H1 (cell line): ENCODE data around the gene SPI1. TPM values are rescaled to one million over a fixed set of nuclear protein-coding genes. Genes with fewer than 3 reads are reported as not detected.

Experiments
- CTCF ChIA-PET: fragments of 300-600 bp; sonication (Branson Sonifier 250); formaldehyde crosslinking; loops from one replicate; lab custom pipeline; 2021; ENCODE audit not compliant: partially characterized antibody; lab: Charles Lee
- POLR2A ChIA-PET: fragments of 300-600 bp; sonication (Branson Sonifier 250); formaldehyde crosslinking; loops from one replicate; lab custom pipeline; 2021; ENCODE audit warnings: inconsistent platforms; ENCODE audit not compliant: partially characterized antibody; lab: Charles Lee
- DNase-seq, 2 experiments: peaks; one replicate each; pipeline versions ENCODE4 v3.0.0 to v3.0.0-alpha.2; 2010 to 2022; ENCODE audit warnings: low spot score in 2 of 2, low read depth in 1 of 2, mixed read lengths in 1 of 2
- FAIRE-seq: peaks from 2 replicates; lab custom pipeline; 2011; peaks lifted over from hg19 to GRCh38; lab: Jason Lieb, UNC
- H2AFZ ChIP-seq: 2 replicates; pipeline ENCODE4 v1.8.1; 2012; ENCODE audit warnings: low read length, inconsistent platforms
- H2AK5ac ChIP-seq: 2 replicates; pipeline ENCODE4 v1.6.1; 2013; ENCODE audit warnings: low read depth, low read length
- H2BK120ac ChIP-seq: replicated peaks from 2 replicates; pipeline ENCODE3; 2013; ENCODE audit warnings: low read depth, low read length, inconsistent platforms
- H2BK12ac ChIP-seq: 2 replicates; pipeline ENCODE4 v1.6.1; 2013; ENCODE audit warnings: low read depth, low read length
- H2BK15ac ChIP-seq: 2 replicates; pipeline ENCODE4 v1.6.1; 2013; ENCODE audit warnings: low read length
- H2BK20ac ChIP-seq: 2 replicates; pipeline ENCODE4 v1.6.1; 2013; ENCODE audit warnings: low read length
- H2BK5ac ChIP-seq: 2 replicates; pipeline ENCODE4 v1.6.1; 2013; ENCODE audit warnings: low read depth, low read length
- H3K14ac ChIP-seq: 2 replicates; pipeline ENCODE4 v1.6.1; 2013; ENCODE audit warnings: inconsistent platforms; ENCODE audit not compliant: insufficient read length
- H3K18ac ChIP-seq: 2 replicates; pipeline ENCODE4 v1.6.1; 2013; ENCODE audit warnings: low read length; ENCODE audit errors: extremely low read depth
- H3K23ac ChIP-seq: 2 replicates; pipeline ENCODE4 v1.6.1; 2013; ENCODE audit warnings: inconsistent platforms; ENCODE audit not compliant: insufficient read length
- H3K23me2 ChIP-seq: 2 replicates; pipeline ENCODE4 v1.6.1; 2013; ENCODE audit warnings: low read depth, low read length
- H3K27ac ChIP-seq: 2 replicates; pipeline ENCODE4 v1.6.1; 2011; ENCODE audit warnings: low read depth, low read length, inconsistent platforms
- H3K27me3 ChIP-seq, 4 experiments: replicated peaks in 1 of 4; 1 replicate in 1 of 4; 2 replicates in 3 of 4; pipeline versions ENCODE4 v1.6.1 to v1.8.1; 2011 to 2013; ENCODE audit warnings: low read length in 3 of 4, mild to moderate bottlenecking in 3 of 4, inconsistent platforms in 2 of 4, mixed read lengths in 2 of 4, moderate library complexity in 1 of 4; ENCODE audit not compliant: control insufficient read depth in 3 of 4, insufficient read depth in 3 of 4; ENCODE audit errors: extremely low read depth in 1 of 4
- H3K36me3 ChIP-seq, 4 experiments: 2 replicates each; pipeline versions ENCODE4 v1.6.1 to v1.8.1; 2011 to 2013; ENCODE audit warnings: mild to moderate bottlenecking in 4 of 4, low read length in 3 of 4, moderate library complexity in 2 of 4, control low read depth in 1 of 4, inconsistent platforms in 1 of 4; ENCODE audit not compliant: insufficient read depth in 4 of 4, control insufficient read depth in 2 of 4
- H3K4ac ChIP-seq: replicated peaks from 2 replicates; pipeline ENCODE3; 2013; ENCODE audit warnings: low read length, low read depth, mixed read lengths, inconsistent platforms; ENCODE audit not compliant: insufficient read length
- H3K4me1 ChIP-seq, 4 experiments: replicated peaks in 1 of 4; 1 replicate in 1 of 4; 2 replicates in 3 of 4; pipeline versions ENCODE4 v1.6.1 to v1.8.1; 2011 to 2013; ENCODE audit warnings: low read length in 3 of 4, inconsistent platforms in 2 of 4, mixed read lengths in 1 of 4; ENCODE audit not compliant: insufficient read depth in 4 of 4, control insufficient read depth in 3 of 4
- H3K4me2 ChIP-seq, 2 experiments: 2 replicates each; pipeline versions ENCODE4 v1.6.1 to v1.8.1; 2011 to 2013; ENCODE audit warnings: low read depth in 2 of 2, low read length in 2 of 2, control low read depth in 1 of 2, inconsistent platforms in 1 of 2, mild to moderate bottlenecking in 1 of 2; ENCODE audit not compliant: insufficient read depth in 1 of 2
- H3K4me3 ChIP-seq, 4 experiments: fragments of 200-600, 300-600 bp in 1 of 4; sonication (generic), shearing (Covaris generic), sonication (Bioruptor Twin) in 1 of 4; 2 replicates each; pipeline versions ENCODE4 v1.5.1 to v1.8.1; 2011 to 2016; ENCODE audit warnings: low read length in 4 of 4, low read depth in 3 of 4, control low read depth in 2 of 4, inconsistent platforms in 2 of 4, mild to moderate bottlenecking in 2 of 4, mixed read lengths in 1 of 4, moderate library complexity in 1 of 4; ENCODE audit not compliant: insufficient read depth in 2 of 4; ENCODE audit errors: extremely low read depth in 1 of 4
- H3K56ac ChIP-seq: replicated peaks from 2 replicates; pipeline ENCODE3; 2013; ENCODE audit warnings: low read depth, mild to moderate bottlenecking, mixed read lengths, low read length, inconsistent platforms; ENCODE audit not compliant: insufficient read length
- H3K79me1 ChIP-seq: 2 replicates; pipeline ENCODE4 v1.6.1; 2013; ENCODE audit warnings: low read depth, low read length, control low read depth
- H3K79me2 ChIP-seq, 2 experiments: 2 replicates each; pipeline versions ENCODE4 v1.6.1 to v1.8.1; 2012 to 2013; ENCODE audit warnings: low read length in 2 of 2, mild to moderate bottlenecking in 2 of 2, inconsistent platforms in 1 of 2; ENCODE audit not compliant: insufficient read depth in 2 of 2, control insufficient read depth in 1 of 2
- H3K9ac ChIP-seq, 4 experiments: replicated peaks in 1 of 4; 1 replicate in 1 of 4; 2 replicates in 3 of 4; pipeline versions ENCODE4 v1.6.1 to v1.8.1; 2011 to 2013; ENCODE audit warnings: low read depth in 3 of 4, low read length in 3 of 4, control low read depth in 2 of 4, mild to moderate bottlenecking in 2 of 4, moderate library complexity in 2 of 4, inconsistent platforms in 1 of 4; ENCODE audit errors: extremely low read depth in 1 of 4
- H3K9me3 ChIP-seq, 2 experiments: 2 replicates each; pipeline versions ENCODE4 v1.6.1 to v1.8.1; 2012 to 2013; ENCODE audit warnings: mild to moderate bottlenecking in 2 of 2, moderate library complexity in 2 of 2, control low read depth in 1 of 2, inconsistent platforms in 1 of 2, low read depth in 1 of 2, low read length in 1 of 2, mixed read lengths in 1 of 2; ENCODE audit not compliant: insufficient read depth in 2 of 2
- H4K20me1 ChIP-seq, 2 experiments: replicated peaks in 1 of 2; 2 replicates each; pipeline versions ENCODE3 to v1.8.1; 2011 to 2013; ENCODE audit warnings: inconsistent platforms in 2 of 2, low read length in 2 of 2, mild to moderate bottlenecking in 1 of 2; ENCODE audit not compliant: insufficient read depth in 2 of 2, control insufficient read depth in 1 of 2
- H4K5ac ChIP-seq: 2 replicates; pipeline ENCODE4 v1.6.1; 2013; ENCODE audit warnings: low read length, low read depth, mixed read lengths, inconsistent platforms; ENCODE audit not compliant: insufficient read length
- H4K8ac ChIP-seq: 2 replicates; pipeline ENCODE4 v1.8.0; 2013; ENCODE audit warnings: mild to moderate bottlenecking, moderate library complexity, low read length, inconsistent platforms; ENCODE audit not compliant: insufficient read depth; ENCODE audit errors: extremely low read depth
- H4K91ac ChIP-seq: replicated peaks from 2 replicates; pipeline ENCODE3; 2013; ENCODE audit warnings: low read length, mixed read lengths, inconsistent platforms; ENCODE audit not compliant: insufficient read length
- CBX8 ChIP-seq: fragments of 300-800, 300-1000 bp; sonication (generic); IDR thresholded peaks from 2 replicates; pipeline ENCODE4 v1.7.1; 2016; ENCODE audit warnings: low read depth, low read length, borderline replicate concordance
- CHD1 ChIP-seq: IDR thresholded peaks from 2 replicates; pipeline ENCODE4 v1.6.1; 2012; ENCODE audit warnings: low read depth, low read length, improper control_type of control experiment
- CHD2 ChIP-seq: IDR thresholded peaks from 2 replicates; pipeline ENCODE4 v1.6.1; 2012; ENCODE audit warnings: low read length, improper control_type of control experiment
- EGR1 ChIP-seq: IDR thresholded peaks from 2 replicates; pipeline ENCODE4 v1.6.1; 2011; ENCODE audit warnings: low read depth, low read length, borderline replicate concordance
- NANOG ChIP-seq: IDR thresholded peaks from 2 replicates; pipeline ENCODE4 v1.6.1; 2011; ENCODE audit warnings: low read length, low read depth, mild to moderate bottlenecking, inconsistent platforms; ENCODE audit not compliant: insufficient read depth, poor library complexity, severe bottlenecking
- RFX5 ChIP-seq: IDR thresholded peaks from 2 replicates; pipeline ENCODE4 v1.6.1; 2011; ENCODE audit warnings: low read depth, low read length, improper control_type of control experiment, borderline replicate concordance
- SP4 ChIP-seq: IDR thresholded peaks from 2 replicates; pipeline ENCODE4 v1.6.1; 2012; ENCODE audit warnings: low read length, inconsistent platforms
- SRF ChIP-seq: IDR thresholded peaks from 2 replicates; pipeline ENCODE4 v1.6.1; 2011; ENCODE audit warnings: mild to moderate bottlenecking, low read depth, low read length, moderate library complexity
- TEAD4 ChIP-seq: IDR thresholded peaks from 2 replicates; pipeline ENCODE4 v1.6.1; 2012; ENCODE audit warnings: low read depth, low read length, inconsistent platforms, mixed read lengths
- YY1 ChIP-seq: IDR thresholded peaks from 2 replicates; pipeline ENCODE4 v1.6.1; 2011; ENCODE audit warnings: low read depth, mild to moderate bottlenecking, low read length
- WGBS, 2 experiments: shearing (Covaris generic) in 1 of 2; methylation state at CpG; one replicate each; pipeline versions ENCODE4 v1.1.6 to v1.1.7; 2013 to 2015; ENCODE audit warnings: low lambda C conversion rate in 2 of 2, mixed read lengths in 2 of 2, inconsistent platforms in 1 of 2, low coverage in 1 of 2, missing lambda C conversion rate in 1 of 2; ENCODE audit not compliant: insufficient replicate concordance in 2 of 2, insufficient coverage in 1 of 2, insufficient read length in 1 of 2; ENCODE audit errors: extremely low coverage in 1 of 2, missing lambda C conversion rate in 1 of 2; 5-methylcytosine and 5-hydroxymethylcytosine counted together
- polyA plus RNA-seq, 7 experiments: library from polyadenylated mRNA; depleted of rRNA in 3 of 7; stranded (reverse) in 5 of 7; unstranded in 2 of 7; fragments of >200 nt in 5 of 7; fragments of 200-250 nt in 2 of 7; gene quantifications; 1 replicate in 5 of 7; 2 replicates in 1 of 7; 4 replicates in 1 of 7; pipeline versions ENCODE4 v1.2.1 to v1.2.3, GENCODE V29; 2011 to 2013; ENCODE audit warnings: missing spikeins in 2 of 7, mixed read lengths in 2 of 7
- total RNA-seq: library from RNA; stranded (reverse); fragmentation: NEBNext Ultra II Directional; extraction: Animal tissue kit (Norgen Biotek cat#: 25700); gene quantifications from 2 replicates; pipeline ENCODE4 v1.2.1, GENCODE V29; 2021
- TF ChIP-seq, protein P1 (sequence below): IDR thresholded peaks from 2 replicates; pipeline ENCODE4 v1.6.1; 2012; ENCODE audit warnings: low read length, inconsistent platforms

SPI1 gene
- total and polyA plus RNA-seq, 2 of the 8 experiments (the other 6 are each of a cell fraction or from before 2014, with no cell fraction given): 0.12 TPM; not detected in 1

DNA sequence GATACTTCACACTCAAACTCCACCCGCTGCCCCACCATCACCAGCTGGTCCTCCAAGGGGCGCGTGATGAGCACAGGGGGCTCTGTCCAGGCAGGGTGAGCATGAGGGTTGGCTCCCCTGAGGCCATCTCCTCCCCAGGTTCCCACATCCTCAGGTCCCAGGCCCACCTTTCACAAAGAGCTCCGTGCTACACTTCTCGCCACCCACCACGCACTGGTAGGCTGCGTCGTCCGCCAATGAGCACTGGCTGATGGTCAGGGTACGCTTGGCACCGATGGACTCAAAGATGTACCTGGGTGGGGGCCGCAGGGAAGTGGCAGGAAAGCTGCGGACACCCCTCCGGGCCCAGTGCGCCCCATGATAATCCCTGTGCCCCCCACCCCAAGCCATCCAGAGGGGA, 35.5 kb downstream of the SPI1 start:
- no peak for FAIRE-seq
- Histone ChIP-seq H3K4me3 (no peak overlapping the region), H2BK12ac (no peak overlapping the region), H3K4me1 (no peaks in the 10 kb centered on the region), H3K4ac (no peak overlapping the region), H2BK120ac (no peak overlapping the region), H3K9ac (no peak overlapping the region), H3K9me3 (no peaks in the 10 kb centered on the region), H3K23ac (no peak overlapping the region), H3K36me3 (no peaks in the 10 kb centered on the region), H3K23me2 (peaks cover 2% of the 10 kb centered on the region; the same call in 1 of the 2 replicates), H3K79me2 (no peaks in the 10 kb centered on the region), H3K27ac (no peak overlapping the region), H2BK15ac (no peak overlapping the region), H3K4me2 (no peak overlapping the region), H3K79me1 (no peaks in the 10 kb centered on the region; the same call in 1 of the 2 replicates), H4K8ac (0 out of 2 replicates have a peak overlapping the region, but pooled peaks have one; percentile 17), H2BK20ac (no peak overlapping the region), H4K5ac (no peak overlapping the region), H3K27me3 (no peaks in the 10 kb centered on the region), H2AFZ (no peak overlapping the region), H4K20me1 (peaks cover 0 to 3% of the 10 kb centered on the region in 2 experiments), H3K18ac (no peak overlapping the region), H3K14ac (no peak overlapping the region), H3K56ac (no peak overlapping the region), H2AK5ac (no peak overlapping the region), H4K91ac (no peak overlapping the region), H2BK5ac (no peak overlapping the region)
- ChIA-PET POLR2A (no interaction called here), CTCF (interaction anchor here (1.4 to 3.5 kb wide), 3 partner anchors 12 to 83 kb away, joined by 5 to 17 read pairs (median 15); no protein-coding TSS in a partner anchor)
- WGBS, 2 experiments: 95% methylated on average over 10 of the region's 15 CpGs; no CpG with 5 or more reads in 1 of the 2 experiments
- no peak for DNase-seq
- TF ChIP-seq NANOG (no peak), CBX8 (no peak), YY1 (no peak), EGR1 (no peak), CHD1 (no peak), TEAD4 (no peak), RFX5 (no peak), SRF (no peak), CHD2 (no peak), SP4 (no peak)
- TF ChIP-seq, protein P1, sequence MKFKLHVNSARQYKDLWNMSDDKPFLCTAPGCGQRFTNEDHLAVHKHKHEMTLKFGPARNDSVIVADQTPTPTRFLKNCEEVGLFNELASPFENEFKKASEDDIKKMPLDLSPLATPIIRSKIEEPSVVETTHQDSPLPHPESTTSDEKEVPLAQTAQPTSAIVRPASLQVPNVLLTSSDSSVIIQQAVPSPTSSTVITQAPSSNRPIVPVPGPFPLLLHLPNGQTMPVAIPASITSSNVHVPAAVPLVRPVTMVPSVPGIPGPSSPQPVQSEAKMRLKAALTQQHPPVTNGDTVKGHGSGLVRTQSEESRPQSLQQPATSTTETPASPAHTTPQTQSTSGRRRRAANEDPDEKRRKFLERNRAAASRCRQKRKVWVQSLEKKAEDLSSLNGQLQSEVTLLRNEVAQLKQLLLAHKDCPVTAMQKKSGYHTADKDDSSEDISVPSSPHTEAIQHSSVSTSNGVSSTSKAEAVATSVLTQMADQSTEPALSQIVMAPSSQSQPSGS: no peak
